ENCODE data around the gene PTPN1. TPM values are rescaled to one million over a fixed set of nuclear protein-coding genes. Genes with fewer than 3 reads are reported as not detected.

Gene PTPN1
- total RNA-seq, 1 donor from 2014 or later = 47.5 TPM

GRCh38 chr20:50491168-50491567 is 19.0 kb upstream of the PTPN1 start:
- no peak for DNase-seq
- H3K4me1 Mint-ChIP-seq (ENCODE audit: low read depth, unreplicated experiment) = no peaks in the 10 kb centered on the region
- H3K9me3 Mint-ChIP-seq (ENCODE audit: unreplicated experiment) = peaks cover 5% of the 10 kb centered on the region
- no peaks in the 10 kb centered on the region for H3K36me3 Mint-ChIP-seq (ENCODE audit: unreplicated experiment)
- TF ChIP-seq, protein P1, sequence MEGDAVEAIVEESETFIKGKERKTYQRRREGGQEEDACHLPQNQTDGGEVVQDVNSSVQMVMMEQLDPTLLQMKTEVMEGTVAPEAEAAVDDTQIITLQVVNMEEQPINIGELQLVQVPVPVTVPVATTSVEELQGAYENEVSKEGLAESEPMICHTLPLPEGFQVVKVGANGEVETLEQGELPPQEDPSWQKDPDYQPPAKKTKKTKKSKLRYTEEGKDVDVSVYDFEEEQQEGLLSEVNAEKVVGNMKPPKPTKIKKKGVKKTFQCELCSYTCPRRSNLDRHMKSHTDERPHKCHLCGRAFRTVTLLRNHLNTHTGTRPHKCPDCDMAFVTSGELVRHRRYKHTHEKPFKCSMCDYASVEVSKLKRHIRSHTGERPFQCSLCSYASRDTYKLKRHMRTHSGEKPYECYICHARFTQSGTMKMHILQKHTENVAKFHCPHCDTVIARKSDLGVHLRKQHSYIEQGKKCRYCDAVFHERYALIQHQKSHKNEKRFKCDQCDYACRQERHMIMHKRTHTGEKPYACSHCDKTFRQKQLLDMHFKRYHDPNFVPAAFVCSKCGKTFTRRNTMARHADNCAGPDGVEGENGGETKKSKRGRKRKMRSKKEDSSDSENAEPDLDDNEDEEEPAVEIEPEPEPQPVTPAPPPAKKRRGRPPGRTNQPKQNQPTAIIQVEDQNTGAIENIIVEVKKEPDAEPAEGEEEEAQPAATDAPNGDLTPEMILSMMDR (IDR thresholded peaks at IDR 0.05; ENCODE audit: partially characterized antibody, unreplicated experiment) = no peak
- H3K4me3 Mint-ChIP-seq (ENCODE audit: unreplicated experiment) = no peak overlapping the region
- no peak overlapping the region for H3K27ac Mint-ChIP-seq (ENCODE audit: unreplicated experiment)
- H3K27me3 Mint-ChIP-seq (ENCODE audit: unreplicated experiment) = no peaks in the 10 kb centered on the region

DNA sequence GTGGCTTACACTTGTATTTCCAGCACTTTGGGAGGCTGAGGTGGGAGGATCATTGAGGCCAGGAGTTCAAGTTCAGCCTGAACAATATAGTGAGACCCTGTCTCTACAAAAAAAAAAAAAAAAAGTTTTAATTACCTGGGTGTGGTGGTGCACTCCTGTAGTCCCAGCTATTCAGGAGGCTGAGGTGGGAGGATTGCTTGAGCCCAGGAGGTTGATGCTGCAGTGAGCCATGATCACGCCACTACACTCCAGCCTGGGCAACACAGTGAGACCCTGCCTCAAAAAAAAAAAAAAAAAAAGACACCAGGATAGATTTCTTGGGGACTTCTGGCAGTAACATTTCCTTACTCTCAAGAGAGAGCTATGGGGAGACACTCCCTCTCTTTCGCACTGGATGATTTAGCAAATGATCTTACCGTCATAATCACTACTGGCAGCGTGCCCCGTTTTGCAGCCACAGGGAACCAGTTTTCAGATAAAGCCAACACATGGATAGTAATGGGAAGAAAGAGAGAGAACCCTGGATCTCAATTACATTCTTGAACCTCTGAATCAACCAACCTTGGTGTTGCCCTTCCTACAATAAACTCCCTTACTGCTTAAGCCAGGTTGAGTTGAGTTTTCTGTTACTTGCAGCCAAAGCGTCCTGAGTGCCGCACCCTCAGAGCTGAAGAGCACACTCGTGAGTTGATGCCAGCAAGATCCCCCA is 18.1 kb upstream of the PTPN1 start:
- peaks cover 5% of the 10 kb centered on the region for H3K9me3 Mint-ChIP-seq (ENCODE audit: unreplicated experiment)
- no peak overlapping the region for H3K27ac Mint-ChIP-seq (ENCODE audit: unreplicated experiment)
- no peak for DNase-seq
- H3K27me3 Mint-ChIP-seq (ENCODE audit: unreplicated experiment) = no peaks in the 10 kb centered on the region
- TF ChIP-seq, protein P1 (IDR thresholded peaks at IDR 0.05; ENCODE audit: partially characterized antibody, unreplicated experiment) = no peak
- no peak overlapping the region for H3K4me3 Mint-ChIP-seq (ENCODE audit: unreplicated experiment)
- no peaks in the 10 kb centered on the region for H3K4me1 Mint-ChIP-seq (ENCODE audit: low read depth, unreplicated experiment)
- no peaks in the 10 kb centered on the region for H3K36me3 Mint-ChIP-seq (ENCODE audit: unreplicated experiment)

DNA sequence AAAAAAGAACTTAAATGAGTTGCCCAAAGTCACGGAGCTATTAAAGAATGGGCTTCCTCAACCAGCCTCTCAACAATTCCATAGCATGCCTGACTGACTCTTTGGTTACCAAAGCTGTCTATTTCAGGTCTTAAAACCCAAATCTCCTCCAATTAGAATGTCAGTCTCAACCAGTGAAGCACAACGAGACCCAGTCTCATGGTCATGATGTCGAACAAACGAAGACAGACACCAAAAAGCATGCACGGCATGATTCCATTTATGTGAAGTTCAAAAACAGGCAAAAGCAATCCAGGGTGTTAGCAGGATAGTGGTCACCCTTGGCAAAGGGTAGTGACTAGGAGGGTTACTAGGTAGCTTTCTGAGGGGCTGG is 16.3 kb upstream of the PTPN1 start:
- no peak for DNase-seq
- H3K4me1 Mint-ChIP-seq (ENCODE audit: low read depth, unreplicated experiment) = no peaks in the 10 kb centered on the region
- peaks cover 3% of the 10 kb centered on the region for H3K9me3 Mint-ChIP-seq (ENCODE audit: unreplicated experiment)
- no peaks in the 10 kb centered on the region for H3K36me3 Mint-ChIP-seq (ENCODE audit: unreplicated experiment)
- TF ChIP-seq, protein P1 (IDR thresholded peaks at IDR 0.05; ENCODE audit: partially characterized antibody, unreplicated experiment) = no peak
- no peak overlapping the region for H3K27ac Mint-ChIP-seq (ENCODE audit: unreplicated experiment)
- H3K4me3 Mint-ChIP-seq (ENCODE audit: unreplicated experiment) = no peak overlapping the region
- no peaks in the 10 kb centered on the region for H3K27me3 Mint-ChIP-seq (ENCODE audit: unreplicated experiment)

DNA sequence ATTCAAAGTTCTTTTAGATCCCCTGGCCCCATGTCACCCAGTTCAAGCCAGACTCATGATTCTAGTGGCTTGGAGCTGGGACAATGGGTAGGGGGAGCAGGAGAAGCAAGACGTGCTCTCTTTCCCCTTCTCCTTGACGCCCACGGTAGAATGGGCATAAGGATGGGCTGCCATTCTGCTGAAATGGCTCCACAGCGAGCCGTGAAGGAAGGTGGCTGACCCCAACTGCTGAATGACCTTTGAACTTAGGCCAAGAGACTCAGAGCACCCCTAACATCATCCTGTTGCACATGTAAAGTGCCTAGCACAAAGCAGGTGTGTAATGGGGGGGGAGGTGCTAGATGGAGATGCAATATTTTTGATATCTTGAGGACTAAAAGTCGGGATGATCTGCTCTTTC is 15.8 kb upstream of the PTPN1 start:
- TF ChIP-seq, protein P1 (IDR thresholded peaks at IDR 0.05; ENCODE audit: partially characterized antibody, unreplicated experiment) = no peak
- Mint-ChIP-seq H3K4me1 (ENCODE audit: low read depth, unreplicated experiment) (no peaks in the 10 kb centered on the region), H3K27me3 (ENCODE audit: unreplicated experiment) (no peaks in the 10 kb centered on the region), H3K27ac (ENCODE audit: unreplicated experiment) (no peak overlapping the region), H3K36me3 (ENCODE audit: unreplicated experiment) (no peaks in the 10 kb centered on the region), H3K4me3 (ENCODE audit: unreplicated experiment) (no peak overlapping the region), H3K9me3 (ENCODE audit: unreplicated experiment) (peaks cover 3% of the 10 kb centered on the region)
- no peak for DNase-seq

- H3K4me3 Mint-ChIP-seq (ENCODE audit: unreplicated experiment) = no peak overlapping the region
- no peak overlapping the region for H3K27ac Mint-ChIP-seq (ENCODE audit: unreplicated experiment)
- no peak for DNase-seq
- H3K4me1 Mint-ChIP-seq (ENCODE audit: low read depth, unreplicated experiment) = no peaks in the 10 kb centered on the region
- H3K27me3 Mint-ChIP-seq (ENCODE audit: unreplicated experiment) = no peaks in the 10 kb centered on the region
- no peaks in the 10 kb centered on the region for H3K36me3 Mint-ChIP-seq (ENCODE audit: unreplicated experiment)
- H3K9me3 Mint-ChIP-seq (ENCODE audit: unreplicated experiment) = peaks cover 4% of the 10 kb centered on the region
- TF ChIP-seq, protein P1 (IDR thresholded peaks at IDR 0.05; ENCODE audit: partially characterized antibody, unreplicated experiment) = no peak
Measured at GRCh38 chr20:50496773-50497385, 13.3 kb upstream of the PTPN1 start.
